Cardiac fibroblast (primary cell): ENCODE data around the gene INTS13.
"Not testable (repeated sequence)": the region's sequence is repeated elsewhere in the genome, so short reads cannot be mapped to it uniquely, and the experiment has no call there.

Experiments
- DNase-seq, 2 donors: peaks; one replicate each; pipeline versions ENCODE4 v3.0.0 to v3.0.0-alpha.2; 2010; ENCODE audit warnings: low read depth in 2 of 2
- H3K4me3 ChIP-seq, 2 donors: replicated peaks in 1 of 2; 1 replicate in 1 of 2; 2 replicates in 1 of 2; pipeline ENCODE4 v1.5.1; 2011; ENCODE audit warnings: low read depth in 2 of 2, low read length in 2 of 2, mild to moderate bottlenecking in 2 of 2, moderate library complexity in 1 of 2
- CTCF ChIP-seq: IDR thresholded peaks from one replicate; pipeline ENCODE4 v1.5.1; 2011; ENCODE audit warnings: low read depth, mild to moderate bottlenecking, low read length, inconsistent platforms

INTS13 gene

GRCh38 chr12:26919216-26919555, 18.6 kb downstream of the INTS13 start:
- no peak for DNase-seq
- no peak for TF ChIP-seq CTCF
- H3K4me3 ChIP-seq: no peak overlapping the region

- TF ChIP-seq CTCF: no peak
- DNase-seq: peak; percentile 16 to 33
- no peak overlapping the region for H3K4me3 ChIP-seq
Measured at GRCh38 chr12:26918321-26919215, 19.2 kb downstream of the INTS13 start.

- H3K4me3 ChIP-seq: no peak overlapping the region
- no peak for TF ChIP-seq CTCF
Measured at GRCh38 chr12:26906704-26907103, 31.1 kb downstream of the INTS13 start.

GRCh38 chr12:26906024-26906423, 31.8 kb downstream of the INTS13 start:
- no peak for DNase-seq
- TF ChIP-seq CTCF: no peak
- no peak overlapping the region for H3K4me3 ChIP-seq

More at GRCh38 chr12:26906704-26907103, 31.1 kb downstream of the INTS13 start:
- no peak for DNase-seq

- H3K4me3 ChIP-seq, DNase-seq: not testable (repeated sequence)
Measured at GRCh38 chr12:26903396-26903795, 34.4 kb downstream of the INTS13 start.

GRCh38 chr12:26896913-26897312, 40.9 kb downstream of the INTS13 start:
- no peak for DNase-seq
- no peak for TF ChIP-seq CTCF
- H3K4me3 ChIP-seq: no peak overlapping the region

- TF ChIP-seq CTCF: no peak
- DNase-seq: no peak
- H3K4me3 ChIP-seq: no peak overlapping the region
Measured at GRCh38 chr12:26895672-26896071, 42.1 kb downstream of the INTS13 start.
